ENCODE data around the gene RFNG.

Gene RFNG

DNA sequence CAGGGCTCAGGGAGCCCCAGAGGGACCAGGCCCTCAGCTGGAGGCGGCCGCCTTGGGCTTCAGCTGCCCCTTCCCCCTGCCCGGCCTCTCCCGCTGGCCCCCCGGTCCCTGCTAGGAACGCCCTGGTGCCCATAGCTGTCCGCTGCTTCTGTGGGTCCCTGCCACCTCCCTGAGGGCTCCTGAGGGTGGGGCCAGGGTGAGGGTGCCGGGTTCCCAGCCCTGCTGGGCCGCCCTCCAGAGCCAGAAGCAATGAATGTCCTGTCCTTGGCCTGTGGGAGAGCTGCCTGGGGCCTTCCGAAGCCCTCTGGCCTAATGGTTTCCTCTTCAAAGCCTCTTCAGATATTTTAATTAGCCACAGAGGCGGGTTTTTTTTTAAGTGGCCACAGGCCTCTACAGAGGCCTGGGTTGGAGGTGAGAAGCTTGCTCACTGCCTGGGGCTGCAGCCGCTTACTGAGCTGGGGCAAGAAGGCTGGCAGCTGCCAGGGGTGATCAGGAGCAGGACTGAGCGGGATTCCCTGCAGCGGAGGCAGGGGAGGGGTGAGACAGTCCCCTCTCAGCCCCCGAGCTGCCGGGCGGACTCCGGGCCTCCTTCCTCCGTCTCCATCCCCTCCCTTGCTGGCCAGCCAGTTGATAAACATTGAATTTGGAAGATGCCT is 38.8 kb downstream of the RFNG start:
- no peak overlapping the region for H3K4me3 Mint-ChIP-seq
- no peaks in the 10 kb centered on the region for H3K4me1 Mint-ChIP-seq
- ATAC-seq (replicated peaks; ENCODE audit: extremely low read depth, poor library complexity, severe bottlenecking) (no peak), DNase-seq (ENCODE audit: low spot score in 2 of 2) (no peak)
- no peaks in the 10 kb centered on the region for H3K9me3 Mint-ChIP-seq
- H3K36me3 Mint-ChIP-seq (ENCODE audit: insufficient read depth) = no peaks in the 10 kb centered on the region
- no peaks in the 10 kb centered on the region for H3K27me3 Mint-ChIP-seq
- H3K27ac Mint-ChIP-seq (ENCODE audit: low read depth) = no peak overlapping the region

- H3K27ac Mint-ChIP-seq (ENCODE audit: low read depth) = no peak overlapping the region
- H3K9me3 Mint-ChIP-seq = no peaks in the 10 kb centered on the region
- H3K36me3 Mint-ChIP-seq (ENCODE audit: insufficient read depth) = no peaks in the 10 kb centered on the region
- H3K4me3 Mint-ChIP-seq = no peak overlapping the region
- DNase-seq (ENCODE audit: low spot score in 2 of 2) = no peak
- no peaks in the 10 kb centered on the region for H3K4me1 Mint-ChIP-seq
- no peaks in the 10 kb centered on the region for H3K27me3 Mint-ChIP-seq
- no peak for ATAC-seq (replicated peaks; ENCODE audit: extremely low read depth, poor library complexity, severe bottlenecking)
These were observed 39.4 kb downstream of the RFNG start for GRCh38 chr17:82012261-82012639.

- no peak overlapping the region for H3K27ac Mint-ChIP-seq (ENCODE audit: low read depth)
- no peaks in the 10 kb centered on the region for H3K27me3 Mint-ChIP-seq
- DNase-seq (ENCODE audit: low spot score in 2 of 2) (no peak), ATAC-seq (replicated peaks; ENCODE audit: extremely low read depth, poor library complexity, severe bottlenecking) (no peak)
- H3K4me1 Mint-ChIP-seq = no peaks in the 10 kb centered on the region
- H3K36me3 Mint-ChIP-seq (ENCODE audit: insufficient read depth) = no peaks in the 10 kb centered on the region
- no peaks in the 10 kb centered on the region for H3K9me3 Mint-ChIP-seq
- H3K4me3 Mint-ChIP-seq = no peak overlapping the region
These were observed 39.9 kb downstream of the RFNG start for GRCh38 chr17:82011617-82012187.

GRCh38 chr17:82010575-82011525 is 40.8 kb downstream of the RFNG start:
- DNase-seq (ENCODE audit: low spot score in 2 of 2) (no peak), ATAC-seq (replicated peaks; ENCODE audit: extremely low read depth, poor library complexity, severe bottlenecking) (no peak)
- no peaks in the 10 kb centered on the region for H3K27me3 Mint-ChIP-seq
- no peaks in the 10 kb centered on the region for H3K4me1 Mint-ChIP-seq
- H3K36me3 Mint-ChIP-seq (ENCODE audit: insufficient read depth) = peaks cover 2% of the 10 kb centered on the region
- H3K27ac Mint-ChIP-seq (ENCODE audit: low read depth) = no peak overlapping the region
- H3K9me3 Mint-ChIP-seq = no peaks in the 10 kb centered on the region
- no peak overlapping the region for H3K4me3 Mint-ChIP-seq

- Mint-ChIP-seq H3K4me3 (no peak overlapping the region), H3K36me3 (ENCODE audit: insufficient read depth) (peaks cover 2% of the 10 kb centered on the region), H3K27me3 (no peaks in the 10 kb centered on the region), H3K4me1 (no peaks in the 10 kb centered on the region), H3K27ac (ENCODE audit: low read depth) (no peak overlapping the region), H3K9me3 (no peaks in the 10 kb centered on the region)
- no peak for ATAC-seq (replicated peaks; ENCODE audit: extremely low read depth, poor library complexity, severe bottlenecking)
- no peak for DNase-seq (ENCODE audit: low spot score in 2 of 2)
These were observed 42.2 kb downstream of the RFNG start for GRCh38 chr17:82009413-82009812.

GRCh38 chr17:82008941-82009405 is 42.6 kb downstream of the RFNG start:
- Mint-ChIP-seq H3K4me3 (no peak overlapping the region), H3K36me3 (ENCODE audit: insufficient read depth) (peaks cover 2% of the 10 kb centered on the region), H3K27me3 (no peaks in the 10 kb centered on the region), H3K4me1 (no peaks in the 10 kb centered on the region), H3K9me3 (no peaks in the 10 kb centered on the region), H3K27ac (ENCODE audit: low read depth) (no peak overlapping the region)
- ATAC-seq (replicated peaks; ENCODE audit: extremely low read depth, poor library complexity, severe bottlenecking) (no peak), DNase-seq (ENCODE audit: low spot score in 2 of 2) (no peak)

DNA sequence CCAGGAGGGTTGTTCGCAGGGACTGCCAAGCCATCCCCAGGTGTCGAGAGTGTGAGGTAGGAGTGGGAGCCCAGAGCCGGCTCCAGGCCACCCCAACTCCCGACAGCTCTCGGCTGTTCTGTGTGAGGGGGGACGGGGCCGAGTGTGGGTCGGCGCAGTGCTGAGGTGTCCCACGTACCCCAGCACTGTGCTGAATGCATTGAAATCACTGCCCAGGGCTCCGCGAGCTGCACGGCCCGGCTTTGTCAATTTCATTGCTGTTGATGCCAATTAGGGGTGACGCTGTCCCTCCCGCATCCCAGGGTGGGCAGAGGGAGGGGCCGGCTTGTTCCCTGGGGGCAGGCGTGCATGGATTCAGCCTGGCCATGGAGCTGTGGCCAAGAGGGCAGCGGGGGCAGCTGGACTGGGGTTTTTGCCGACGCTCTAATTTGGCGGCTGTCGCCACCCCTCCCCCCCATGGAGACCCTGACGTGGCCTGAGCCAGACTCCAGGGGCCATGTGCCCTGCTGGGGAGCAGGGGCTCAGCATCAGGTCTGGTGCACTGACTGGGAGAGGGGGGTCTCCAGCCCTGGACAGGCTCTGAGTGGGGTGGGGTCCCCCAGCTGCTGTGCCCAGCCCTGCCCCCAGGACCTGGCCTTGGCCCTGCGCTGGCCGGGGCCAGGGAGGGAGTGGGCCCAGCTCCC is 43.2 kb downstream of the RFNG start:
- Mint-ChIP-seq H3K9me3 (no peaks in the 10 kb centered on the region), H3K27ac (ENCODE audit: low read depth) (no peak overlapping the region), H3K27me3 (no peaks in the 10 kb centered on the region), H3K4me1 (no peaks in the 10 kb centered on the region), H3K36me3 (ENCODE audit: insufficient read depth) (peaks cover 2% of the 10 kb centered on the region), H3K4me3 (no peak overlapping the region)
- ATAC-seq (replicated peaks; ENCODE audit: extremely low read depth, poor library complexity, severe bottlenecking) (no peak), DNase-seq (ENCODE audit: low spot score in 2 of 2) (no peak)

DNA sequence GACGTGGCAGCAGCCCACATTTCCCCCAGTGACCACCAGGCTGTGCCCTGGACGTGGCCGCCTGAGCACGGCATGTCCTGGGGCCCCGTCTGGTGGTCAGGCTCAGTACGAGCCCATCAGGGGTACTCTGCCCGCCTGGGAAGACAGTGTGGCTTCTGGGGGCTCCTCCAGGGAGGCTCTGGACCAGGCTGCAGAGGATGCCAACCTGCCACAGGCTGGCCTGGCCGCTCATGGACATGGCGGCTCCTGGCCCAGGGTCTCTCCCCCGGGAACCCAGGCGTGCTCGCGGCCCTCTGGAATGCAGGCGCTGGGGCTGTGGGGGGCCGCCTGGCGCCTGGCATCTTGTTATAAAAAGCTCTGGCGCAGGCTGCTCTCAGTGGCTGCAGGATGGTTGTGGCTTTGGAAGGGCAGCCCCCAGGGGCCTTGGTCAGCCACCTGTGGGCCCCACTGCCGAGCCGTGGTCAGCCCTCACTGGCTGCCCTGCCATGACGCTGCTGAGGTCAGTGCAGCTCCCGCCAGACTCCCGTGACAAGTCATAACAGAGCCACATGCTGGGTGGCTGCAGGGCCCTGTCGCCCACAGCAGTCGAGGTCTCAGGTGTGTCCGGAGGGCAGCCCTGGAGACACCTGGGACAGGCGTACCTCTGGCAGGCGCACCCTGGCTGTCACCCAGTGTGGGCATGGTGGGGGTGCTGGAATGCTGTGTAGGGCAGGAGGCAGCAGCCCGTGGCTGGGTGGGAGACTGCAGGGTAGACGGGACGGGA is 43.9 kb downstream of the RFNG start:
- no peaks in the 10 kb centered on the region for H3K9me3 Mint-ChIP-seq
- ATAC-seq (replicated peaks; ENCODE audit: extremely low read depth, poor library complexity, severe bottlenecking) = no peak
- no peaks in the 10 kb centered on the region for H3K27me3 Mint-ChIP-seq
- DNase-seq (ENCODE audit: low spot score in 2 of 2) = no peak
- H3K36me3 Mint-ChIP-seq (ENCODE audit: insufficient read depth) = peaks cover 2% of the 10 kb centered on the region
- H3K4me3 Mint-ChIP-seq = no peak overlapping the region
- no peaks in the 10 kb centered on the region for H3K4me1 Mint-ChIP-seq
- H3K27ac Mint-ChIP-seq (ENCODE audit: low read depth) = no peak overlapping the region

GRCh38 chr17:82007228-82007494 is 44.5 kb downstream of the RFNG start:
- no peak overlapping the region for H3K4me3 Mint-ChIP-seq
- H3K27ac Mint-ChIP-seq (ENCODE audit: low read depth) = no peak overlapping the region
- H3K9me3 Mint-ChIP-seq = no peaks in the 10 kb centered on the region
- peaks cover 2% of the 10 kb centered on the region for H3K36me3 Mint-ChIP-seq (ENCODE audit: insufficient read depth)
- H3K27me3 Mint-ChIP-seq = no peaks in the 10 kb centered on the region
- no peaks in the 10 kb centered on the region for H3K4me1 Mint-ChIP-seq
- ATAC-seq (replicated peaks; ENCODE audit: extremely low read depth, poor library complexity, severe bottlenecking) = no peak
- no peak for DNase-seq (ENCODE audit: low spot score in 2 of 2)

- H3K9me3 Mint-ChIP-seq = no peaks in the 10 kb centered on the region
- ATAC-seq (replicated peaks; ENCODE audit: extremely low read depth, poor library complexity, severe bottlenecking) = no peak
- H3K36me3 Mint-ChIP-seq (ENCODE audit: insufficient read depth) = peaks cover 2% of the 10 kb centered on the region
- no peak for DNase-seq (ENCODE audit: low spot score in 2 of 2)
- no peak overlapping the region for H3K4me3 Mint-ChIP-seq
- H3K27ac Mint-ChIP-seq (ENCODE audit: low read depth) = no peak overlapping the region
- no peaks in the 10 kb centered on the region for H3K4me1 Mint-ChIP-seq
- H3K27me3 Mint-ChIP-seq = no peaks in the 10 kb centered on the region
These were observed 45.0 kb downstream of the RFNG start for GRCh38 chr17:82006468-82007227.

- DNase-seq (ENCODE audit: low spot score in 2 of 2) = no peak
- no peak overlapping the region for H3K27ac Mint-ChIP-seq (ENCODE audit: low read depth)
- ATAC-seq (replicated peaks; ENCODE audit: extremely low read depth, poor library complexity, severe bottlenecking) = no peak
- no peaks in the 10 kb centered on the region for H3K27me3 Mint-ChIP-seq
- no peak overlapping the region for H3K4me3 Mint-ChIP-seq
- H3K36me3 Mint-ChIP-seq (ENCODE audit: insufficient read depth) = peaks cover 2% of the 10 kb centered on the region
- no peaks in the 10 kb centered on the region for H3K4me1 Mint-ChIP-seq
- H3K9me3 Mint-ChIP-seq = no peaks in the 10 kb centered on the region
These were observed 45.8 kb downstream of the RFNG start for GRCh38 chr17:82005701-82006348.
